HCT116 (cell line): ENCODE data around the gene DPF1. TPM values are rescaled to one million over a fixed set of nuclear protein-coding genes. Genes with fewer than 3 reads are reported as not detected.

Experiments
- ATAC-seq: fragments of 200-7000 bp; cut with Tn5 transposase; 2 replicates; pipeline ENCODE4 v1.9.1; 2020; ENCODE audit warnings: mild to moderate bottlenecking, moderate library complexity
- BruUV-seq: library from RNA; stranded (reverse); fragments of 400-500 nt; replicated peaks from 2 replicates; lab custom pipeline; 2021; lab: Mats Ljungman, UMichigan
- CTCF ChIA-PET: fragments of 300-600 bp; sonication (Branson Sonifier 250); formaldehyde crosslinking; loops from one replicate; lab custom pipeline; 2021; ENCODE audit warnings: antibody characterized with exemption; lab: Charles Lee
- POLR2A ChIA-PET: fragments of 300-600, 350-600 bp; sonication (Branson Sonifier 250); formaldehyde crosslinking; loops from one replicate; lab custom pipeline; 2021; ENCODE audit warnings: antibody characterized with exemption; lab: Charles Lee
- RAD21 ChIA-PET, 2 experiments: fragments of 300-600 bp; sonication (Branson Sonifier 250); formaldehyde crosslinking; loops; one replicate each; lab custom pipeline; 2023; ENCODE audit warnings: low total read pairs in 2 of 2; ENCODE audit not compliant: uncharacterized antibody in 2 of 2, unreplicated experiment in 2 of 2, low non-redundant PET in 1 of 2; lab: Charles Lee
- DNase-seq: peaks from one replicate; pipeline ENCODE4 v3.0.0-alpha.2; 2010; ENCODE audit warnings: low read depth, low spot score
- H2AFZ ChIP-seq: fragments of 200-600 bp; shearing (Covaris generic), sonication (generic); 2 replicates; pipeline ENCODE4 v1.6.1; 2017; ENCODE audit warnings: low read depth, mixed run types, mixed read lengths, antibody characterized with exemption, low read length; ENCODE audit not compliant: poor library complexity, severe bottlenecking
- H3K27ac ChIP-seq: 2 replicates; pipeline ENCODE4 v1.5.1; 2012; ENCODE audit warnings: low read depth, low read length
- H3K27me3 ChIP-seq: fragments of 200-600 bp; sonication (generic); 2 replicates; pipeline ENCODE4 v1.6.1; 2016; ENCODE audit warnings: mixed run types, low read length, mixed read lengths; ENCODE audit not compliant: insufficient read depth
- H3K36me3 ChIP-seq, 2 experiments: fragments of 200-500 bp in 1 of 2; fragments of 200-600 bp in 1 of 2; sonication (Bioruptor generic) in 1 of 2; sonication (generic) in 1 of 2; 2 replicates each; pipeline versions ENCODE4 v1.5.1 to v1.6.1; 2014 to 2016; ENCODE audit warnings: low read length in 2 of 2, inconsistent platforms in 1 of 2, mixed read lengths in 1 of 2, mixed run types in 1 of 2; ENCODE audit not compliant: insufficient read depth in 2 of 2, control insufficient read depth in 1 of 2
- H3K4me1 ChIP-seq, 2 experiments: fragments of 200-600 bp in 1 of 2; sonication (generic) in 1 of 2; 2 replicates each; pipeline versions ENCODE4 v1.5.1 to v1.6.1; 2012 to 2017; ENCODE audit warnings: low read length in 2 of 2, inconsistent platforms in 1 of 2, mild to moderate bottlenecking in 1 of 2, mixed read lengths in 1 of 2, mixed run types in 1 of 2, moderate library complexity in 1 of 2; ENCODE audit not compliant: insufficient read depth in 2 of 2, control insufficient read depth in 1 of 2
- H3K4me2 ChIP-seq: fragments of 200-600 bp; sonication (generic); 2 replicates; pipeline ENCODE4 v1.6.1; 2017; ENCODE audit warnings: mixed run types, low read length, mixed read lengths
- H3K4me3 ChIP-seq, 2 experiments: fragments of 200-600 bp in 1 of 2; sonication (generic) in 1 of 2; replicated peaks in 1 of 2; 2 replicates each; pipeline ENCODE4 v1.5.1; 2011 to 2016; ENCODE audit warnings: low read length in 2 of 2, control low read depth in 1 of 2, low read depth in 1 of 2, mild to moderate bottlenecking in 1 of 2, mixed read lengths in 1 of 2, mixed run types in 1 of 2
- H3K79me2 ChIP-seq: fragments of 200-600 bp; sonication (generic); 2 replicates; pipeline ENCODE4 v1.6.1; 2017; ENCODE audit warnings: mild to moderate bottlenecking, mixed run types, low read length, moderate library complexity, mixed read lengths; ENCODE audit not compliant: insufficient read depth
- H3K9ac ChIP-seq: fragments of 200-600 bp; sonication (generic); 2 replicates; pipeline ENCODE4 v1.6.1; 2016; ENCODE audit warnings: low read length, mixed read lengths
- H3K9me2 ChIP-seq: fragments of 200-600 bp; sonication (generic), shearing (Covaris generic); 2 replicates; pipeline ENCODE4 v1.6.1; 2017; ENCODE audit warnings: mixed run types, mild to moderate bottlenecking, moderate library complexity; ENCODE audit not compliant: insufficient read depth
- H3K9me3 ChIP-seq, 2 experiments: fragments of 200-500 bp in 1 of 2; fragments of 200-600 bp in 1 of 2; sonication (Bioruptor generic) in 1 of 2; sonication (generic) in 1 of 2; 2 replicates each; pipeline ENCODE4 v1.6.1; 2014 to 2017; ENCODE audit warnings: low read length in 2 of 2, mixed read lengths in 2 of 2, inconsistent platforms in 1 of 2, low read depth in 1 of 2, mild to moderate bottlenecking in 1 of 2, mixed run types in 1 of 2, moderate library complexity in 1 of 2; ENCODE audit not compliant: control insufficient read depth in 1 of 2, insufficient read depth in 1 of 2
- H4K20me1 ChIP-seq: fragments of 200-600 bp; sonication (generic), shearing (Covaris generic); 2 replicates; pipeline ENCODE4 v1.6.1; 2017; ENCODE audit warnings: mixed run types, mild to moderate bottlenecking, moderate library complexity; ENCODE audit not compliant: insufficient read depth
- ATF3 ChIP-seq: IDR thresholded peaks from 2 replicates; pipeline ENCODE4 v1.6.1; 2012
- CEBPB ChIP-seq: IDR thresholded peaks from 2 replicates; pipeline ENCODE4 v1.6.1; 2012; ENCODE audit warnings: low read depth
- CTCF ChIP-seq, 3 experiments: fragments of 200-600 bp in 1 of 3; sonication (generic) in 1 of 3; IDR thresholded peaks in 2 of 3; conservative IDR thresholded peaks in 1 of 3; 2 replicates each; pipeline ENCODE4 v1.5.1; 2012 to 2017; ENCODE audit warnings: low read depth in 2 of 3, low read length in 2 of 3, antibody characterized with exemption in 1 of 3, borderline replicate concordance in 1 of 3, control low read depth in 1 of 3, mild to moderate bottlenecking in 1 of 3, mixed read lengths in 1 of 3, mixed run types in 1 of 3, moderate library complexity in 1 of 3; ENCODE audit not compliant: insufficient read depth in 1 of 3
- EZH2phosphoT487 ChIP-seq: fragments of 200-600 bp; IDR thresholded peaks from 2 replicates; pipeline ENCODE4 v1.6.1; 2018; ENCODE audit warnings: antibody characterized with exemption, borderline replicate concordance
- FOSL1 ChIP-seq: IDR thresholded peaks from 2 replicates; pipeline ENCODE4 v1.6.1; 2012; ENCODE audit warnings: low read depth
- MAX ChIP-seq: IDR thresholded peaks from 2 replicates; pipeline ENCODE4 v1.6.1; 2012
- POLR2A ChIP-seq: IDR thresholded peaks from 2 replicates; pipeline ENCODE4 v1.7.0; 2011; ENCODE audit warnings: borderline replicate concordance; ENCODE audit not compliant: insufficient read depth, insufficient read length; ENCODE audit errors: extremely low read depth
- POLR2AphosphoS5 ChIP-seq: IDR thresholded peaks from 2 replicates; pipeline ENCODE4 v1.6.1; 2011; ENCODE audit warnings: mild to moderate bottlenecking, low read depth, low read length, moderate library complexity
- RAD21 ChIP-seq: IDR thresholded peaks from 2 replicates; pipeline ENCODE4 v1.6.1; 2012; ENCODE audit warnings: low read depth, mild to moderate bottlenecking
- REST ChIP-seq: IDR thresholded peaks from 2 replicates; pipeline ENCODE4 v1.6.1; 2012; ENCODE audit warnings: low read depth
- SIN3A ChIP-seq: IDR thresholded peaks from 2 replicates; pipeline ENCODE4 v1.6.1; 2012; ENCODE audit warnings: low read depth
- SP1 ChIP-seq: IDR thresholded peaks from 2 replicates; pipeline ENCODE4 v1.6.1; 2012; ENCODE audit warnings: low read depth
- TCF7L2 ChIP-seq: IDR thresholded peaks from 2 replicates; pipeline ENCODE4 v1.7.0; 2011; ENCODE audit warnings: borderline replicate concordance, inconsistent platforms; ENCODE audit not compliant: insufficient read depth, insufficient read length; ENCODE audit errors: extremely low read depth
- YY1 ChIP-seq: IDR thresholded peaks from 2 replicates; pipeline ENCODE4 v1.6.1; 2011; ENCODE audit warnings: low read length, low read depth, moderate library complexity, mild to moderate bottlenecking; ENCODE audit not compliant: insufficient replicate concordance; ENCODE audit errors: extremely low read depth
- ZBTB33 ChIP-seq: IDR thresholded peaks from 2 replicates; pipeline ENCODE4 v1.6.1; 2011; ENCODE audit warnings: mild to moderate bottlenecking, low read length, moderate library complexity; ENCODE audit not compliant: insufficient replicate concordance; ENCODE audit errors: extremely low read depth
- ZNF274 ChIP-seq: fragments of 200-500 bp; sonication (Bioruptor generic); IDR thresholded peaks from 2 replicates; pipeline ENCODE4 v1.6.1; 2014; ENCODE audit warnings: mild to moderate bottlenecking, low read depth, low read length, inconsistent platforms
- intact Hi-C: fragments of 100-400 bp; cut with micrococcal nuclease; formaldehyde crosslinking; loops from 2 replicates; pipeline ENCODE4 v1.10.0; 2022
- total RNA-seq: library from RNA; stranded (reverse); gene quantifications from one replicate; pipeline ENCODE4 v1.2.1, GENCODE V29; 2021; ENCODE audit not compliant: unreplicated experiment

The DPF1 gene
- total RNA-seq, 1 experiment from 2014 or later: 9.7 TPM

- RAD21 ChIA-PET: no interaction called here
- Histone ChIP-seq H3K4me1 (peaks cover 0 to 1% of the 10 kb centered on the region in 2 experiments; a peak in 1 of 4 replicates), H3K27ac (no peak overlapping the region), H3K27me3 (no peaks in the 10 kb centered on the region), H3K9ac (no peak overlapping the region), H3K9me3 (no peaks in the 10 kb centered on the region), H3K4me3 (no peak overlapping the region), H2AFZ (no peak overlapping the region), H4K20me1 (no peaks in the 10 kb centered on the region), H3K79me2 (no peaks in the 10 kb centered on the region), H3K4me2 (no peak overlapping the region), H3K36me3 (peaks cover 0 to 2% of the 10 kb centered on the region in 2 experiments; a peak in 1 of 4 replicates), H3K9me2 (no peaks in the 10 kb centered on the region)
- DNase-seq (no peak), ATAC-seq (no peak)
- intact Hi-C loops: no loop called here
- CTCF ChIA-PET: no interaction called here
- POLR2A ChIA-PET: no interaction called here
- BruUV-seq: no TSS peak
- TF ChIP-seq TCF7L2 (no peak), SP1 (no peak), YY1 (no peak), RAD21 (no peak), ZBTB33 (no peak), ATF3 (no peak), EZH2phosphoT487 (no peak), POLR2A (no peak), POLR2AphosphoS5 (no peak), CTCF (IDR thresholded peaks at IDR 0.05 in 2 of 3, conservative IDR thresholded peaks at IDR 0.05 in 1 of 3; ENCODE audit: borderline replicate concordance in 1 of 3, insufficient read depth in 1 of 3, low read depth in 2 of 3, low read length in 2 of 3) (no peak), ZNF274 (no peak), CEBPB (no peak), SIN3A (no peak), MAX (no peak), REST (no peak), FOSL1 (no peak)
Measured at GRCh38 chr19:38218204-38218603, 5.8 kb downstream of the DPF1 start.
